Subcutaneous adipose tissue (tissue), 4 donors: ENCODE data around the gene LRRC75A. TPM values are rescaled to one million over a fixed set of nuclear protein-coding genes. Genes with fewer than 3 reads are reported as not detected.

ENCODE experiments used
- CTCF ChIP-seq: fragments of 450-650 bp; IDR thresholded peaks from one replicate; pipeline ENCODE4 v1.5.1; 2016; ENCODE audit warnings: low read depth, mild to moderate bottlenecking, control low read depth, antibody characterized with exemption, moderate library complexity
- total RNA-seq, 4 donors: library from RNA; depleted of rRNA; stranded (reverse); fragments of >200 nt; gene quantifications; one replicate each; pipeline ENCODE4 v1.1.0, GENCODE V29; 2016

Gene LRRC75A
- total RNA-seq, 4 donors from 2014 or later: 1.5 to 4.0 (median 2.9) TPM; not detected in 1

GRCh38 chr17:16477255-16477654 lies 14.7 kb downstream of the LRRC75A start:
- TF ChIP-seq CTCF: no peak

- TF ChIP-seq CTCF: no peak
Measured at GRCh38 chr17:16475179-16475704, 16.8 kb downstream of the LRRC75A start.

- TF ChIP-seq CTCF: no peak
Measured at GRCh38 chr17:16474012-16474725, 17.8 kb downstream of the LRRC75A start.

GRCh38 chr17:16473044-16474011 lies 18.7 kb downstream of the LRRC75A start:
- no peak for TF ChIP-seq CTCF

GRCh38 chr17:16472539-16472938 lies 19.5 kb downstream of the LRRC75A start:
- TF ChIP-seq CTCF: no peak

GRCh38 chr17:16471295-16471694 lies 20.7 kb downstream of the LRRC75A start:
- no peak for TF ChIP-seq CTCF

- no peak for TF ChIP-seq CTCF
Measured at GRCh38 chr17:16470265-16470664, 21.7 kb downstream of the LRRC75A start.
